Measurements from ENCODE around the gene MBD5. TPM values are rescaled to one million over a fixed set of nuclear protein-coding genes. Genes with fewer than 3 reads are reported as not detected.

The MBD5 gene
- total RNA-seq, 1 experiment from 2014 or later, result 8.5 TPM

DNA sequence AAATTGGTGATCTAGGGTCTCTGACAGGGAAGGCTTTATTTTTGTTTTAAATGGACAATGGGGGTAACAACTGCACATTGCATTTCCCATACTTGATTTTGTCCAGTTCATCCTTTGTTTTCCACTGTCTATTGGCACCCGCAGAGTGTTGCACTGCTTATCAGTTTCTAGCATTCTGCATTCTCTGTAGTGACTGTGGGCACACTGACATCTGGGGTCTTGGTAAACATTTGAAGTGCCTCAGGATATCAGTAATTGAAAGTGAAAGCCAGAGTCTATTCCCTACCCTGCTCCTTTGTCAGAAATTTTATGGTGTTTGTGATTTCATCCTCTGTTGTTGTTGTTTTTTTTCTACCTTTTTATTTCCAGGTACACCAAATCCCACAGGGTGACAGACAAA is 491.6 kb downstream of the MBD5 start:
- TF ChIP-seq EZH2 (IDR thresholded peaks at IDR 0.05; ENCODE audit: low read length, unreplicated experiment), result no peak
- TF ChIP-seq EZH2phosphoT487 (IDR thresholded peaks at IDR 0.05; ENCODE audit: borderline replicate concordance, low read length), result no peak
- no peaks in the 10 kb centered on the region for H3K36me3 ChIP-seq (ENCODE audit: low read depth, low read length)
- ChIA-PET CTCF (no interaction called here), POLR2A (ENCODE audit: unreplicated experiment) (no interaction called here)
- no peaks in the 10 kb centered on the region for H4K20me1 ChIP-seq (ENCODE audit: low read length)
- H3K9ac ChIP-seq (ENCODE audit: low read length), result no peak overlapping the region
- H3K9me2 ChIP-seq (replicated peaks; ENCODE audit: low read length), result no peaks in the 10 kb centered on the region
- H3K4me2 ChIP-seq (ENCODE audit: low read length), result no peak overlapping the region
- no peaks in the 10 kb centered on the region for H3K9me3 ChIP-seq (ENCODE audit: low read length)
- peaks cover 5% of the 10 kb centered on the region; the same call in 1 of the 2 replicates for H3K4me1 ChIP-seq (ENCODE audit: insufficient read depth, low read length)
- no peaks in the 10 kb centered on the region for H3F3A ChIP-seq (ENCODE audit: low read length, unreplicated experiment)
- no TSS peak for BruUV-seq (replicated peaks)
- intact Hi-C loops (cut with micrococcal nuclease), result no loop called here
- no peak for DNase-seq
- no peak overlapping the region for H3K27ac ChIP-seq (ENCODE audit: low read length)
- H3K4me3 ChIP-seq (ENCODE audit: low read length), result no peak overlapping the region
- no peaks in the 10 kb centered on the region for H3K79me2 ChIP-seq (ENCODE audit: low read length)
- H2AFZ ChIP-seq (ENCODE audit: low read length), result no peak overlapping the region
- ATAC-seq, result no peak
- H3K27me3 ChIP-seq (ENCODE audit: low read length), result no peaks in the 10 kb centered on the region

DNA sequence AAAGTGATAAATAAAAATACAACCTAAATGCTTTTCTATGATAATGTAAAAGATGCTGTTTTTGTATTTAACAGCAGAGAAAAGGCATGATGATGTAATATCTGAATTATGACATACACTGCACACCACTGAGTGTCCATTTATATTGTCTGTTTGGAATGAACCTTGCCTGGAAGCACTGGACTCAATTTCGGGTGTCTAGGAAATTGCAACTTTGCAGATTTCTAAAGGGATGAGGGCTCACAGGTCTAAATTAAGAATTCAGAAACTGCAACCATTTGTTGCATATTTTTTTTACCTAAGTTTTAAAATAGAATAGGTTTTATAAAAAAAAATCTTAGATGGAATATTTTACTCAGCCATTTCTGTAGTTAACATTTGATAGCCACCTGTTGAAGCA is 492.5 kb downstream of the MBD5 start:
- Histone ChIP-seq H4K20me1 (ENCODE audit: low read length) (no peaks in the 10 kb centered on the region), H3K9me2 (replicated peaks; ENCODE audit: low read length) (no peaks in the 10 kb centered on the region), H3K36me3 (ENCODE audit: low read depth, low read length) (no peaks in the 10 kb centered on the region), H3K9me3 (ENCODE audit: low read length) (no peaks in the 10 kb centered on the region), H3K4me3 (ENCODE audit: low read length) (no peak overlapping the region), H3K79me2 (ENCODE audit: low read length) (no peaks in the 10 kb centered on the region), H3K9ac (ENCODE audit: low read length) (no peak overlapping the region), H3K4me2 (ENCODE audit: low read length) (no peak overlapping the region), H3K4me1 (ENCODE audit: insufficient read depth, low read length) (peaks cover 5% of the 10 kb centered on the region; the same call in 1 of the 2 replicates), H3F3A (ENCODE audit: low read length, unreplicated experiment) (no peaks in the 10 kb centered on the region), H2AFZ (ENCODE audit: low read length) (no peak overlapping the region), H3K27me3 (ENCODE audit: low read length) (no peaks in the 10 kb centered on the region), H3K27ac (ENCODE audit: low read length) (no peak overlapping the region)
- TF ChIP-seq EZH2 (IDR thresholded peaks at IDR 0.05; ENCODE audit: low read length, unreplicated experiment) (no peak), EZH2phosphoT487 (IDR thresholded peaks at IDR 0.05; ENCODE audit: borderline replicate concordance, low read length) (no peak)
- TF ChIP-seq, protein P1, sequence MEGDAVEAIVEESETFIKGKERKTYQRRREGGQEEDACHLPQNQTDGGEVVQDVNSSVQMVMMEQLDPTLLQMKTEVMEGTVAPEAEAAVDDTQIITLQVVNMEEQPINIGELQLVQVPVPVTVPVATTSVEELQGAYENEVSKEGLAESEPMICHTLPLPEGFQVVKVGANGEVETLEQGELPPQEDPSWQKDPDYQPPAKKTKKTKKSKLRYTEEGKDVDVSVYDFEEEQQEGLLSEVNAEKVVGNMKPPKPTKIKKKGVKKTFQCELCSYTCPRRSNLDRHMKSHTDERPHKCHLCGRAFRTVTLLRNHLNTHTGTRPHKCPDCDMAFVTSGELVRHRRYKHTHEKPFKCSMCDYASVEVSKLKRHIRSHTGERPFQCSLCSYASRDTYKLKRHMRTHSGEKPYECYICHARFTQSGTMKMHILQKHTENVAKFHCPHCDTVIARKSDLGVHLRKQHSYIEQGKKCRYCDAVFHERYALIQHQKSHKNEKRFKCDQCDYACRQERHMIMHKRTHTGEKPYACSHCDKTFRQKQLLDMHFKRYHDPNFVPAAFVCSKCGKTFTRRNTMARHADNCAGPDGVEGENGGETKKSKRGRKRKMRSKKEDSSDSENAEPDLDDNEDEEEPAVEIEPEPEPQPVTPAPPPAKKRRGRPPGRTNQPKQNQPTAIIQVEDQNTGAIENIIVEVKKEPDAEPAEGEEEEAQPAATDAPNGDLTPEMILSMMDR (conservative IDR thresholded peaks at IDR 0.05; ENCODE audit: low read depth, low read length), result no peak
- DNase-seq, result no peak
- CTCF ChIA-PET, result no interaction called here
- POLR2A ChIA-PET (ENCODE audit: unreplicated experiment), result no interaction called here
- ATAC-seq, result no peak
- no TSS peak for BruUV-seq (replicated peaks)
- intact Hi-C loops (cut with micrococcal nuclease), result no loop called here

DNA sequence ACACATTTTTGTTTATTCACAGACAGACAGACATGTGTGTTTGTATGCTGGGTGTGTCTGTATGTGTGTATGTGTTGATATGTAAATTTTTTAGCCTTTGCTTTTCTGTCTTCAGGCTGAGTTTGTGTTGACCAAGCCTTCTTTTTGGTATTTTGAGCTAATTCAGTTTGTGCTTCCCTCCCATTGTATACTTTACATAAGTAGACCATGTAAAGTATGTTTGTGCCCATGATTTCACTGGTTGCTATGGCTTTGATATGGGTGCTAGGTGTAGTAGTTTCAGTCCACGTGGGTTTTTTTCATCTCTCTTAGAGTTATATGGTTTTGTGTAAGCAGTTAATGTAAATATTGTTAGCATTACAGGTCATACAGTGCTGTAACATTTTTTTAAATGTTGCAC is 494.2 kb downstream of the MBD5 start:
- no peaks in the 10 kb centered on the region for H3K9me3 ChIP-seq (ENCODE audit: low read length)
- H3K9ac ChIP-seq (ENCODE audit: low read length), result no peak overlapping the region
- DNase-seq (no peak), ATAC-seq (no peak)
- intact Hi-C loops (cut with micrococcal nuclease), result no loop called here
- ChIA-PET CTCF (no interaction called here), POLR2A (ENCODE audit: unreplicated experiment) (no interaction called here)
- H3K4me2 ChIP-seq (ENCODE audit: low read length), result no peak overlapping the region
- H2AFZ ChIP-seq (ENCODE audit: low read length), result no peak overlapping the region
- H3K79me2 ChIP-seq (ENCODE audit: low read length), result no peaks in the 10 kb centered on the region
- no peaks in the 10 kb centered on the region for H3F3A ChIP-seq (ENCODE audit: low read length, unreplicated experiment)
- BruUV-seq (replicated peaks), result no TSS peak
- no peaks in the 10 kb centered on the region for H3K4me1 ChIP-seq (ENCODE audit: insufficient read depth, low read length)
- no peaks in the 10 kb centered on the region for H3K27me3 ChIP-seq (ENCODE audit: low read length)
- H3K36me3 ChIP-seq (ENCODE audit: low read depth, low read length), result no peaks in the 10 kb centered on the region
- no peak overlapping the region for H3K4me3 ChIP-seq (ENCODE audit: low read length)
- TF ChIP-seq EZH2phosphoT487 (IDR thresholded peaks at IDR 0.05; ENCODE audit: borderline replicate concordance, low read length) (no peak), EZH2 (IDR thresholded peaks at IDR 0.05; ENCODE audit: low read length, unreplicated experiment) (no peak)
- TF ChIP-seq, protein P1 (conservative IDR thresholded peaks at IDR 0.05; ENCODE audit: low read depth, low read length), result no peak
- H4K20me1 ChIP-seq (ENCODE audit: low read length), result no peaks in the 10 kb centered on the region
- no peak overlapping the region for H3K27ac ChIP-seq (ENCODE audit: low read length)
- no peaks in the 10 kb centered on the region for H3K9me2 ChIP-seq (replicated peaks; ENCODE audit: low read length)
